ENCODE results near the gene TTC38. TPM values are rescaled to one million over a fixed set of nuclear protein-coding genes. Genes with fewer than 3 reads are reported as not detected.

Gene TTC38
- total RNA-seq, 1 donor, result 26.8 TPM

- no peak overlapping the region for H3K4me3 ChIP-seq (ENCODE audit: low read depth, low read length)
- no peak for TF ChIP-seq CTCF (IDR thresholded peaks at IDR 0.05; ENCODE audit: insufficient read depth, low read depth, low read length)
- DNase-seq (ENCODE audit: low read depth), result peak; percentile 17
These were observed 13.3 kb downstream of the TTC38 start for GRCh38 chr22:46280999-46281623.

- DNase-seq (ENCODE audit: low read depth), result no peak
- H3K4me3 ChIP-seq (ENCODE audit: low read depth, low read length), result no peak overlapping the region
- TF ChIP-seq CTCF (IDR thresholded peaks at IDR 0.05; ENCODE audit: insufficient read depth, low read depth, low read length), result no peak
These were observed 14.3 kb downstream of the TTC38 start for GRCh38 chr22:46281866-46282678.

GRCh38 chr22:46286006-46286405 lies 18.2 kb downstream of the TTC38 start:
- H3K4me3 ChIP-seq (ENCODE audit: low read depth, low read length), result no peak overlapping the region
- TF ChIP-seq CTCF (IDR thresholded peaks at IDR 0.05; ENCODE audit: insufficient read depth, low read depth, low read length), result no peak
- DNase-seq (ENCODE audit: low read depth), result no peak

GRCh38 chr22:46286941-46287872 lies 19.4 kb downstream of the TTC38 start:
- DNase-seq (ENCODE audit: low read depth), result no peak
- no peak for TF ChIP-seq CTCF (IDR thresholded peaks at IDR 0.05; ENCODE audit: insufficient read depth, low read depth, low read length)
- no peak overlapping the region for H3K4me3 ChIP-seq (ENCODE audit: low read depth, low read length)

GRCh38 chr22:46287873-46288751 lies 20.3 kb downstream of the TTC38 start:
- no peak for TF ChIP-seq CTCF (IDR thresholded peaks at IDR 0.05; ENCODE audit: insufficient read depth, low read depth, low read length)
- no peak overlapping the region for H3K4me3 ChIP-seq (ENCODE audit: low read depth, low read length)
- DNase-seq (ENCODE audit: low read depth), result no peak

- H3K4me3 ChIP-seq (ENCODE audit: low read depth, low read length), result no peak overlapping the region
- no peak for DNase-seq (ENCODE audit: low read depth)
- no peak for TF ChIP-seq CTCF (IDR thresholded peaks at IDR 0.05; ENCODE audit: insufficient read depth, low read depth, low read length)
These were observed 21.0 kb downstream of the TTC38 start for GRCh38 chr22:46288846-46289243.
